A673 (cell line): ENCODE measurements around the gene KCNK2. TPM values are rescaled to one million over a fixed set of nuclear protein-coding genes. Genes with fewer than 3 reads are reported as not detected.

Experiments
- BruUV-seq: library from RNA; stranded (reverse); fragments of 400-500 nt; replicated peaks from 2 replicates; lab custom pipeline; 2021; lab: Mats Ljungman, UMichigan
- CTCF ChIA-PET: fragments of 300-600 bp; sonication (Branson Sonifier 250); formaldehyde crosslinking; loops from one replicate; lab custom pipeline; 2022; ENCODE audit warnings: antibody characterized with exemption; lab: Charles Lee
- POLR2A ChIA-PET: fragments of 300-600 bp; sonication (Branson Sonifier 250); formaldehyde crosslinking; loops from one replicate; lab custom pipeline; 2022; ENCODE audit warnings: antibody characterized with exemption; ENCODE audit not compliant: low non-redundant PET; lab: Charles Lee
- DNase-seq: peaks from one replicate; pipeline ENCODE4 v3.0.0-alpha.2; 2015; ENCODE audit warnings: low spot score
- H3K27ac ChIP-seq: fragments of 200-600 bp; sonication (generic); 2 replicates; pipeline ENCODE4 v1.5.1; 2016; ENCODE audit warnings: mixed run types, low read depth, mild to moderate bottlenecking, mixed read lengths, antibody characterized with exemption, low read length; ENCODE audit not compliant: poor library complexity, severe bottlenecking
- H3K27me3 ChIP-seq: fragments of 200-600 bp; sonication (generic); replicated peaks from 2 replicates; pipeline ENCODE4 v1.6.1; 2017; ENCODE audit warnings: mixed run types, low read depth, mild to moderate bottlenecking, mixed read lengths, antibody characterized with exemption, low read length; ENCODE audit not compliant: insufficient read depth, poor library complexity
- H3K36me3 ChIP-seq: fragments of 200-600 bp; sonication (generic); 2 replicates; pipeline ENCODE4 v1.6.1; 2016; ENCODE audit warnings: mixed run types, mild to moderate bottlenecking, mixed read lengths, antibody characterized with exemption, low read length; ENCODE audit not compliant: insufficient read depth, poor library complexity, severe bottlenecking
- H3K4me1 ChIP-seq: fragments of 200-600 bp; sonication (generic); 2 replicates; pipeline ENCODE4 v1.6.1; 2017; ENCODE audit warnings: mixed run types, mild to moderate bottlenecking, mixed read lengths, antibody characterized with exemption, low read length; ENCODE audit not compliant: insufficient read depth, poor library complexity, severe bottlenecking
- H3K4me3 ChIP-seq: fragments of 200-600 bp; sonication (generic); 2 replicates; pipeline ENCODE4 v1.5.1; 2016; ENCODE audit warnings: low read depth, mixed run types, mild to moderate bottlenecking, mixed read lengths, low read length; ENCODE audit not compliant: poor library complexity, severe bottlenecking
- H3K9me3 ChIP-seq: fragments of 200-600 bp; sonication (generic); 2 replicates; pipeline ENCODE4 v1.6.1; 2016; ENCODE audit warnings: mixed run types, low read depth, mild to moderate bottlenecking, mixed read lengths, antibody characterized with exemption, low read length; ENCODE audit not compliant: poor library complexity, severe bottlenecking
- CTCF ChIP-seq: fragments of 300-800, 200-600 bp; sonication (generic); conservative IDR thresholded peaks from 2 replicates; pipeline ENCODE4 v1.5.1; 2017; ENCODE audit warnings: low read depth, mild to moderate bottlenecking, antibody characterized with exemption, low read length, moderate library complexity, mixed read lengths
- EZH2 ChIP-seq: fragments of 200-600 bp; sonication (generic); IDR thresholded peaks from 2 replicates; pipeline ENCODE4 v1.6.1; 2017; ENCODE audit warnings: borderline replicate concordance, low read depth, mild to moderate bottlenecking, mixed read lengths, antibody characterized with exemption, low read length; ENCODE audit not compliant: poor library complexity, severe bottlenecking
- intact Hi-C: fragments of 100-400 bp; cut with micrococcal nuclease; formaldehyde crosslinking; loops from one replicate; pipeline ENCODE4 v1.10.0; 2022; ENCODE audit not compliant: unreplicated experiment
- total RNA-seq: library from RNA; stranded (reverse); gene quantifications from 2 replicates; pipeline ENCODE4 v1.2.3, GENCODE V29; 2021

The KCNK2 gene
- total RNA-seq, 1 experiment from 2014 or later: not detected

DNA sequence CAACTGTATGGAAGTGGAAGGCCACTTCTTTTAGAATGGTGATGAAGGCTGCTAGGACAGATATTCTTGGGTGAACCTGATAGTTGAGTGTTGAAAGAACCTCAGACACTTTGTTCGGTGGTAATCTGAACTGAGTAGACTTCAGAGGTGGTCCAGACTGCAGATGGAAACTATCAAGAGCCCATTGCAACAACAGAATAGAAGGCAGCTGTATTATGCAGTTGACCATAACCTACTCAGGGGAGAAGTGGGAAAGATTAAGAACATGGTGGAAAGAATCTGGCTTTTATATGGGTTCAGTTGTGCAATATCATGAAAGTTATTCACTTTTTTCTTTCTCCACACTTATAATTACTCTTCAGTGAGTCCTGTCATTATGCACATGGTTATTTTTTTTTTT, 194.0 kb downstream of the KCNK2 start:
- H3K4me3 ChIP-seq: no peak overlapping the region
- no peaks in the 10 kb centered on the region for H3K4me1 ChIP-seq
- no TSS peak for BruUV-seq
- DNase-seq: no peak
- no peaks in the 10 kb centered on the region for H3K27me3 ChIP-seq
- H3K27ac ChIP-seq: no peak overlapping the region
- CTCF ChIA-PET: no interaction called here
- TF ChIP-seq CTCF: no peak
- no peaks in the 10 kb centered on the region for H3K9me3 ChIP-seq
- POLR2A ChIA-PET: no interaction called here
- no peaks in the 10 kb centered on the region for H3K36me3 ChIP-seq
- intact Hi-C loops: no loop called here

GRCh38 chr1:215277532-215277931, 195.0 kb downstream of the KCNK2 start:
- TF ChIP-seq CTCF (no peak), EZH2 (no peak)
- no peak for DNase-seq
- intact Hi-C loops: no loop called here
- POLR2A ChIA-PET: no interaction called here
- no TSS peak for BruUV-seq
- H3K4me3 ChIP-seq: no peak overlapping the region
- no peaks in the 10 kb centered on the region for H3K4me1 ChIP-seq
- H3K27ac ChIP-seq: no peak overlapping the region
- CTCF ChIA-PET: no interaction called here
- no peaks in the 10 kb centered on the region for H3K27me3 ChIP-seq
- no peaks in the 10 kb centered on the region for H3K9me3 ChIP-seq
- H3K36me3 ChIP-seq: no peaks in the 10 kb centered on the region

GRCh38 chr1:215279682-215280081, 197.1 kb downstream of the KCNK2 start:
- H3K4me3 ChIP-seq: no peak overlapping the region
- H3K9me3 ChIP-seq: no peaks in the 10 kb centered on the region
- BruUV-seq: no TSS peak
- H3K27me3 ChIP-seq: no peaks in the 10 kb centered on the region
- no peaks in the 10 kb centered on the region for H3K4me1 ChIP-seq
- H3K36me3 ChIP-seq: no peaks in the 10 kb centered on the region
- intact Hi-C loops: no loop called here
- DNase-seq: no peak
- POLR2A ChIA-PET: no interaction called here
- no peak overlapping the region for H3K27ac ChIP-seq
- CTCF ChIA-PET: no interaction called here
- TF ChIP-seq EZH2: no peak
- TF ChIP-seq CTCF: no peak
